Measurements from ENCODE around the gene SLC25A21.
"Not testable (repeated sequence)": the region's sequence is repeated elsewhere in the genome, so short reads cannot be mapped to it uniquely, and the experiment has no call there.

The SLC25A21 gene

DNA sequence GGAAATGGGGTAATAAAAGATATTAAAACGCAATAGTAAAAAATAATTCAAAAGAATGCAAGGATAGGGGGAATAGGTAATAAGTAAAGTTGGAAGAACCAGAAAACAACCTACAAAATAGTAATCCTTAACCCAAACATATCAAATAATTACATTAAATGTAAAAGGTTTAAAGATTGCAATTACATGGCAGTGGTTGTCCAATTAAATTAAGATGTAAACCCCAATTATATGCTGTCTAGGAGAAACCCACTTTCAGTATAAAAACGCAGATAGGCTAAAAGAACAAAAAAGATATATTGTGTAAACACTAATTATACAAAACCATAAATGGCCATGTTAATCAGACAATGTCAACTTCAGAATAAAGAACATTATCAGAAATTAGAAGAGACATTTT, 247.3 kb downstream of the SLC25A21 start:
- ATAC-seq = no peak
- Mint-ChIP-seq H3K27ac (no peak overlapping the region), H3K4me1 (no peaks in the 10 kb centered on the region), H3K4me3 (no peak overlapping the region), H3K9me3 (no peaks in the 10 kb centered on the region), H3K36me3 (no peaks in the 10 kb centered on the region), H3K27me3 (no peaks in the 10 kb centered on the region)

- Mint-ChIP-seq H3K27me3 (no peaks in the 10 kb centered on the region), H3K9me3 (no peaks in the 10 kb centered on the region), H3K4me3 (no peak overlapping the region), H3K4me1 (no peaks in the 10 kb centered on the region), H3K27ac (no peak overlapping the region), H3K36me3 (no peaks in the 10 kb centered on the region)
- no peak for ATAC-seq
Measured at GRCh38 chr14:36916668-36917067, 255.7 kb downstream of the SLC25A21 start.

DNA sequence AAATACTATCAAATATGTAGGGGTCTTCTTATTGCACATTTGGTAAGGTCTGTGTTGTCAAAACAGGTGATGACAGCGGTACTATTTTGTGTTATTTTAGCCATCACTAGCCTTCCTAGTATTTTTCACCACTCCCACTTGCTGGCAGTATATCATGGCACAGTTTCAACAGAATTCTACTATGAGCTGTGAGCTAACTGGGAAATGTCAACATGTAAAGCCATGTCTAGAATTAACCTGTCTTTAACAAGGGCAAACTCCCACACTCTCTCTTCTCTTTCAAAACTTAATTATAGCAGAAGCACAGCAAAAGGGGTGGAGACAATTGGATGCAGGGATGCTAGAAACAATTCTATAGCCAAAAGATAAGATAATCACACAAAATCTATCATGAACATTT, 257.3 kb downstream of the SLC25A21 start:
- no peak overlapping the region for H3K4me3 Mint-ChIP-seq
- no peak overlapping the region for H3K27ac Mint-ChIP-seq
- ATAC-seq = no peak

GRCh38 chr14:36910578-36910977, 261.8 kb downstream of the SLC25A21 start:
- no peaks in the 10 kb centered on the region for H3K27me3 Mint-ChIP-seq
- H3K9me3 Mint-ChIP-seq = peaks cover 8% of the 10 kb centered on the region
- no peaks in the 10 kb centered on the region for H3K4me1 Mint-ChIP-seq
- no peaks in the 10 kb centered on the region for H3K36me3 Mint-ChIP-seq
- H3K4me3 Mint-ChIP-seq = no peak overlapping the region
- H3K27ac Mint-ChIP-seq = no peak overlapping the region
- ATAC-seq = no peak

More for the DNA sequence above, 257.3 kb downstream of the SLC25A21 start:
- Mint-ChIP-seq H3K27me3 (no peaks in the 10 kb centered on the region), H3K9me3 (peaks cover 3% of the 10 kb centered on the region), H3K36me3 (no peaks in the 10 kb centered on the region), H3K4me1 (no peaks in the 10 kb centered on the region)

- ATAC-seq = no peak
- no peaks in the 10 kb centered on the region for H3K27me3 Mint-ChIP-seq
Measured at GRCh38 chr14:36905272-36905888, 267.0 kb downstream of the SLC25A21 start.

GRCh38 chr14:36901861-36902260, 270.5 kb downstream of the SLC25A21 start:
- Mint-ChIP-seq H3K4me1 (no peaks in the 10 kb centered on the region), H3K4me3 (no peak overlapping the region), H3K27me3 (no peaks in the 10 kb centered on the region), H3K36me3 (no peaks in the 10 kb centered on the region), H3K9me3 (peaks cover 8% of the 10 kb centered on the region), H3K27ac (no peak overlapping the region)
- ATAC-seq = no peak

More at GRCh38 chr14:36905272-36905888, 267.0 kb downstream of the SLC25A21 start:
- Mint-ChIP-seq H3K27ac (no peak overlapping the region), H3K4me3 (no peak overlapping the region), H3K4me1 (no peaks in the 10 kb centered on the region), H3K9me3 (peaks cover 12% of the 10 kb centered on the region), H3K36me3 (no peaks in the 10 kb centered on the region)

DNA sequence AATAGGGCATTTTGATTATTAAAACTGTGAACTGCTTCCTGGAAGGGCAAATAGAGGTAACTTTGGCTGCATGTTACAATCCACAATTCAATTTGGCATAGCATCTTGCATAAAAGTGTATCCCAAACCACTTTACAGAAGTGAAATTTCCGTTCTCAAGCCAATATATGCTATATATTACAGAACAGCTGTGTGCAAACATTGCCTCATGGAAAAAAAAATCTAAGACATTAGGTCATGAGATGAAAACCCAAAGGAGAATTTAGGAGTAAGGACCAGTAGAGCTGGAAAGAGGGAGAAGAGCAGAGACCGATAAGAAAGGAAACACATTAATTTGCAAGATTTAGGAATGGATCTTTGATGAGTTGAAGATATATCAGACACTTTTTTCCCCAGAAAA, 271.6 kb downstream of the SLC25A21 start:
- no peak for ATAC-seq
- Mint-ChIP-seq H3K27me3 (no peaks in the 10 kb centered on the region), H3K9me3 (peaks cover 10% of the 10 kb centered on the region), H3K4me1 (no peaks in the 10 kb centered on the region), H3K27ac (no peak overlapping the region), H3K4me3 (no peak overlapping the region), H3K36me3 (no peaks in the 10 kb centered on the region)

GRCh38 chr14:36896300-36896699, 276.1 kb downstream of the SLC25A21 start:
- H3K9me3 Mint-ChIP-seq = peaks cover 12% of the 10 kb centered on the region
- not testable (repeated sequence) for ATAC-seq, H3K27ac Mint-ChIP-seq, H3K27me3 Mint-ChIP-seq, H3K4me1 Mint-ChIP-seq, H3K36me3 Mint-ChIP-seq, H3K4me3 Mint-ChIP-seq

DNA sequence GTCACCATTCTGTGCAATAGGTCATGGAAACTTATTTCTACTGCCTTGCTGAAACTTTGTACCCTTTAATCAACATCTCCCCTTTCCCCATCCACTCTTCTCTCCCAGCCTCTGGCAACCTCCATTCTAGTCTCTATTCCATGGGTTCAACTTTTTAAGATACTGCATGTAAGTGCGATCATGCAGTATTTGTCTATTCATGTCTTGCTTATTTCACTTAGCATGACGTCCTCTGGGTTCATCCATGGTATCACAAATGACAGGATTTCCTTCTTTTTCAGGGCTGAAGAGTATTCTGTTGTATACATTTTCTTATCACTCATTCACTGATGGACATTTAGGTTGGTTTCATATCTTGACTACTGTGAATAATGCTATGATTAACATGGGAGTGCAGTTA, 288.4 kb downstream of the SLC25A21 start:
- no peak overlapping the region for H3K4me3 Mint-ChIP-seq
- no peaks in the 10 kb centered on the region for H3K36me3 Mint-ChIP-seq
- H3K4me1 Mint-ChIP-seq = no peaks in the 10 kb centered on the region
- ATAC-seq = no peak
- peaks cover 13% of the 10 kb centered on the region for H3K9me3 Mint-ChIP-seq
- no peak overlapping the region for H3K27ac Mint-ChIP-seq
- H3K27me3 Mint-ChIP-seq = no peaks in the 10 kb centered on the region

GRCh38 chr14:36880276-36880675, 292.1 kb downstream of the SLC25A21 start:
- Mint-ChIP-seq H3K27me3 (no peaks in the 10 kb centered on the region), H3K4me1 (no peaks in the 10 kb centered on the region), H3K27ac (no peak overlapping the region), H3K36me3 (no peaks in the 10 kb centered on the region), H3K4me3 (no peak overlapping the region), H3K9me3 (peaks cover 16% of the 10 kb centered on the region)
- no peak for ATAC-seq

GRCh38 chr14:36879558-36879957, 292.8 kb downstream of the SLC25A21 start:
- ATAC-seq = no peak
- H3K36me3 Mint-ChIP-seq = no peaks in the 10 kb centered on the region
- H3K4me1 Mint-ChIP-seq = no peaks in the 10 kb centered on the region
- peaks cover 16% of the 10 kb centered on the region for H3K9me3 Mint-ChIP-seq
- H3K27ac Mint-ChIP-seq = no peak overlapping the region
- no peak overlapping the region for H3K4me3 Mint-ChIP-seq
- no peaks in the 10 kb centered on the region for H3K27me3 Mint-ChIP-seq

- Mint-ChIP-seq H3K27ac (no peak overlapping the region), H3K4me3 (no peak overlapping the region), H3K4me1 (no peaks in the 10 kb centered on the region), H3K36me3 (no peaks in the 10 kb centered on the region), H3K27me3 (no peaks in the 10 kb centered on the region), H3K9me3 (peaks cover 2% of the 10 kb centered on the region)
- ATAC-seq = no peak
Measured at GRCh38 chr14:36874396-36875138, 297.8 kb downstream of the SLC25A21 start.

DNA sequence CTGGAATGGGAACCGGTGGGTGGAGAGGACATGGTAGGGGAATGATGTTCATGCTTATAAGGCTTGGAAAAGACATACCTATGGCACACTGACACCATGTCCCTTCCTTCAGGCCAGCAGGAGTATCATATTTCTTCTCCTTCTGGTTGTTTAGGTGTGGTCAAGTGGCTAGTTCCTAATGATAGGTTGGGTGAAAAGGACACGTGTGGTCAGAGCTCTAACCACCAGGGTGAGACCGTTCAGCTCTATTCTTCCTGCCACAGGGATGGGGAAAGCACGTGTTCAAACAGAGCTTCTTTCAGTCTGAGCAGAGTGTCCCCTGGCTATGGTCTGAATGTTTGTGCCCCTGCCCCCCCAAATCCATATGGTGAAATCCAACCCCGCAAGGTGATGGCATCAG, 301.6 kb downstream of the SLC25A21 start:
- H3K4me1 Mint-ChIP-seq = no peaks in the 10 kb centered on the region
- no peaks in the 10 kb centered on the region for H3K27me3 Mint-ChIP-seq
- H3K9me3 Mint-ChIP-seq = no peaks in the 10 kb centered on the region
- ATAC-seq = no peak
- no peak overlapping the region for H3K27ac Mint-ChIP-seq
- no peaks in the 10 kb centered on the region for H3K36me3 Mint-ChIP-seq
- no peak overlapping the region for H3K4me3 Mint-ChIP-seq

- Mint-ChIP-seq H3K4me1 (no peaks in the 10 kb centered on the region), H3K27me3 (no peaks in the 10 kb centered on the region), H3K9me3 (peaks cover 3% of the 10 kb centered on the region), H3K27ac (no peak overlapping the region), H3K36me3 (no peaks in the 10 kb centered on the region), H3K4me3 (no peak overlapping the region)
- no peak for ATAC-seq
Measured at GRCh38 chr14:36869125-36869524, 303.3 kb downstream of the SLC25A21 start.

- Mint-ChIP-seq H3K27me3 (no peaks in the 10 kb centered on the region), H3K36me3 (no peaks in the 10 kb centered on the region), H3K9me3 (peaks cover 5% of the 10 kb centered on the region), H3K4me1 (no peaks in the 10 kb centered on the region), H3K27ac (no peak overlapping the region), H3K4me3 (no peak overlapping the region)
- ATAC-seq = no peak
Measured at GRCh38 chr14:36866867-36867266, 305.5 kb downstream of the SLC25A21 start.

DNA sequence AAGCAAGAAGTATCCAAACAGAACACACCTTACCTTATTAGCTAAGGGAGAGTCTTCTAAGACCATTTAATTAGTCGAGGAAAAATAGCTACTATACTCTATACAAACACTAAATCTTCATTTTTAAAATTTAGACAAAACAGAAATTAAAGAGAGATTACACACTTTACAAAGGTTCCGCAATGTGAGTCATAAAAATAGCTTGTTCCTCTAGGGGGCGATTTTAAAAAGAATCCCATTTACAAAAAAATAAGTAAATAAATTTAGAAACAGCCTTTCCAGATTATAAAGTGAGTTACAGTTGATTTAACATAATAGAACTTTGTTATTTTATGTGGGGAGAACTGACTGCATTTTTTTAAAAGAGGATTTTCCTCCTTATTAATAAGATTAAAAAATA, 309.1 kb downstream of the SLC25A21 start:
- no peak for ATAC-seq
- Mint-ChIP-seq H3K27me3 (no peaks in the 10 kb centered on the region), H3K27ac (no peak overlapping the region)

More for the DNA sequence above, 309.1 kb downstream of the SLC25A21 start:
- Mint-ChIP-seq H3K36me3 (no peaks in the 10 kb centered on the region), H3K9me3 (peaks cover 7% of the 10 kb centered on the region), H3K4me3 (no peak overlapping the region), H3K4me1 (no peaks in the 10 kb centered on the region)

Measured in stimulated activated memory B cell treated with anti-CD40 and anti-IgM and Interleukin-4, amounts not matched to agents 10 μg/mL and 1 μg/mL and 100 μg/mL, for 72 hours (primary cell).